HG03432 (cell line): ENCODE measurements around the gene GAK.

Experiments
- ATAC-seq: cut with Tn5 transposase; IDR thresholded peaks from one replicate; pipeline ENCODE4 v1.9.1; 2021; ENCODE audit warnings: mild to moderate bottlenecking, moderate library complexity; ENCODE audit not compliant: unreplicated experiment

The GAK gene

DNA sequence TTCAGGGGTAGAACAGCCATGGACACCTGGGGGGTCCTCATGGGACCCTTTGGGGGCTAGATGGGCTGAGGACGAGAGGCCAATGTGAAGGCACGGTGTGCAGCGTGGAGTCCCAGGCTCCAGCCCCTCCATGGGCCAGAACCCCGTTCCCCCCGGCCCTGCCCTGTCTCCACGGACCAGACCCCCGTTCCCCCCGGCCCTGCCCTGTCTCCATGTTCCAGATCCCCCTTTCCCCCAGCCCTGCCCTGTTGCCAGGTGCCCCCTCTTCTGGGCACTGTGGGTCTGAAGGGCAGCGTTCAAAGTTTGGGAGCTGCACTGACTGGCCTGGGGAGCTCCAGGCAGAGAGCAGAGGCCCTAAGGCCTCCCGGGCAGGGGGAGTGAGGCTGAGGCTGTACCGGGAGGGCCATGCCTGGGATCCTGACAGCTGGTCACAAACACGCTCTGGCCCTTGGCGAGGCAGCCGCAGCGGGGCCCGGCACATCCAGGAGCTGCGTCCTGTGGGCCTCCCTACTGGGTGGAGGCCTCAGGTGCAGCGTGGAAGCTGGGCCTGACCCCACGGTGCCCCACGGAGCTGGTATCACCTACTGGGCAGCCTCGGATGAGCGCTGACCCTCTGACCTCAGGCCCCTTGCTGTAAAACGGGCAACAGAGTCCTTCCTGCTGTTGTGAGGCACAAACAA, 32.4 kb upstream of the GAK start:
- ATAC-seq: no peak

DNA sequence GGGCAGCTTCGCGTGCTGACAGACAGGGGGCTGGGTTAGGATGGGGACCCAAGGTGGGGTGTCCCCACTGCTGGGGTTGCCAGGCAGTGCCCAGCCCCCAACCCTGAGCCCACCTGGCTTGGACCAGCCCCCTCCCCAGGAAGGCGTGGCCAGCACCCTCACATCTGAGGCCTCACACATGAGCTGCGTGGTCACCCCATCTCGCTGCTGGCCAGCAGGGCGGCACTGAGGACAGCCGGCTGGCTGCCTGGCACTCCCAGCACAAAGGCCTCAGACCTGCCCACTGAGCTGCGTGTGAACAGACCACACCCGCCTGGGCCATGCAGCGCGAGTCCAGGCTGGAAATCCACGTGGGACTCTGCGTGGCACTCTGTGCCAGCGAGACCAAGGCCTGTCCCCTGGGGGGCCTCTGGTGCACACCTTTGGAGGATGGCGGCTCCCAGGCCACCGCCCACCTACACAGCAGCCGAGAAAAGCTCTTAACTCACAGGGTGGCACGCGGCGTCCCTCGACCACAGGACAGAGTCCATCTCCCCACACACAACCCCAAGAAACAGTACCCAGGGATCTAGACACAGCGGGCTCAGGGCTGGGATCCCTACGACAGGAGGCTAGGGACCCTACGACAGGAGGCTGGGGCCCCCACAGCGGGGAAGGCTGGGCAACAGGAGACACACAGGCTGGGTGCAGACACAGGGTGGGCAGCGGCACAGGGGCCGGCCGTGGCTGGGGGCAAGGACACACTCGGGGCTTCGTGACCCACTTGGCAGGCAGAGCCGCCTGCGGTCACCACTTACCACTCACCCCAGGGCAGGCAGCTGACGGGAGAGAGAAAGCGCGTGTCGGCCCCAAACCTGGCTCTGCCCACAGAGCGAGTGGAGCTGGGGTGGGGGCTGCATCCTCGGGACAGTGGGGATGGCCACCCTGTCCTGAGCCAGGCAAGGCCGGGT, 31.4 kb upstream of the GAK start:
- no peak for ATAC-seq

DNA sequence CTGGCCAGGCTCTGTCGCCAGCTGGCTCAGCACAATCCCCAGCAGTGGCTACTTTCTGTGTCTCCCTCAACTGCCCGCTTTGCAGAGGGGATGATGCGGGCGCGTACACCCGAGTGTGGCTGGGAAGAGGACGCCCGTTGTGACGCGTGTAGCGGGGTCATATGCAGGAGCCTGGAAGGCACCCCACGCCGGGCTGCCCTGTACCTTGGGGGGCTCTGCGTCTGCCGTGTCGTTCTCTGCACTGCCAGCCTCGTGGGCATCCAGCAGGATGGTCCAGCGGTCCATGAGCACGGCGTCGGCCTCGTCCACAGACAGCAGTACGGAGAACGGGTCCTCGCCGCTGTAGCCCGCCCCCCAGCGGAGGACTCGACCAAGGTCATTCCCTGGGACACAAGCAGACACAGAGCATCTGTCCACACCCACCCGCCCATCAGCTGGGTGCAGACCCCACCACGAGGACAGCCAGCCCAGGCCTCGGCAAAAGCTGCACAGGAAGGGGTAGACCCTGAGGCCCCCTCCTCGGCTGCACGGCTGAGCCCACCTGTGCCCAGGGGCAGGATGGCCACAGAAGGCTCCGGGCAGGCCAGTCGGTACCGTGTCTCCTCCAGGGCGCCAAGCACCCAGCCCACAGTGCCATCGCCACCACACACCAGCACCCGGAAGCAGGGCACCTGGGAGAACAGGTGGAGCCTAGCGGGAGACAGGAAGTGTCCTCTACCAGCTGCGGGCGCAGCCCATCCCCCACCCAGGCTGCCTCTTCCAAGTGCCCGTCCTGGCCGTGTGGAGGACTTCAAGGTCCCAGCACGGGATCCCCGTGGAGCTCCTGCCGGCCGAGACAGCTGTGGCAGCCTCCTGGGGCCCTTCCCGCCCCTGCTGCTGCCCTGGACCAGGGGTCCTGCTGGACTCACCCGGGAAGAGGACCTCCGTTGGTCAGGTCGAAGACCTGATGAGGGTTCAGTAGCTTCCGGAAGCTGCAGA, 30.4 kb upstream of the GAK start:
- no peak for ATAC-seq

DNA sequence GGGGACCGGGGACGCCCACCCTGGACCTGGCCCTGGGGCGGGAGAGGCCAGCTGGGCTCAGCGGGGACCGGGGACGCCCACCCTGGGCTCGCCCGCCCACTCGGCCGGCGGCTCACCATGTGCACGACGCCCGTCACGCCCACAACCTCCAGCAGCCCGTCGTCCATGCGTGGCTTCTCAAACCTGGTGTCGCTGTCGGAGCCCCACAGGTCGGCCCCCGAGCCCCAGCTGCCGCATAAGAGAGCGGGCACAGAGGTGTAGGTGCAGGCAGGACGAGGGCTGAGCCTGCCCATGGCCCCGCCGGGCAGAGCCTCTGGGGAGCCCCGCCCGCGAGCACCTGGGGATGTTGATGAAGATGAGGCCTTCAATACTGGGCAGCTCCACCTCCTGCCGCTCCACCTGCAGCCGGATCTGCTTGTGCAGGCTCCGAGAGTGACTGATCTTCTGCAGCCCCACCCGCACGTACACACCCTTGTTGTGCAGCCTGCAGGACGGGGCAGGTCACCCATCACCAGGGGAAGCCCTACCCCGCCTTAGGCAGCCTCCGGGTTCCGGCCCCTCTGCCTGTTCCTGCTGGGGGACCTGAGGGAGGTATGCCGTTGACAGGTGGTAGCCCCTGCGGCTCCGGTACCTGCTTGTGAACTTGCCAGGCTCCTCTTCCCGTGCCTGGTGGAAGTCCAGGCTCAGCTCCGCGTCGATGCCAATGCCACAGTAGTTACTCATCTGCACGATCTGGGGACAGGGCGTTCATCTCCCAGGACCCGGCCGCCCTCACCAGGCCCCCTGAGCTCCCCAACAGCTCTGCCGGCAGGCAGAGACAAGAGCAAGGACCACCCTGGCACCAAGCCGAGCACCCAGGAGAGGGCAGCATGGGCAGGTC, 29.5 kb upstream of the GAK start:
- no peak for ATAC-seq

DNA sequence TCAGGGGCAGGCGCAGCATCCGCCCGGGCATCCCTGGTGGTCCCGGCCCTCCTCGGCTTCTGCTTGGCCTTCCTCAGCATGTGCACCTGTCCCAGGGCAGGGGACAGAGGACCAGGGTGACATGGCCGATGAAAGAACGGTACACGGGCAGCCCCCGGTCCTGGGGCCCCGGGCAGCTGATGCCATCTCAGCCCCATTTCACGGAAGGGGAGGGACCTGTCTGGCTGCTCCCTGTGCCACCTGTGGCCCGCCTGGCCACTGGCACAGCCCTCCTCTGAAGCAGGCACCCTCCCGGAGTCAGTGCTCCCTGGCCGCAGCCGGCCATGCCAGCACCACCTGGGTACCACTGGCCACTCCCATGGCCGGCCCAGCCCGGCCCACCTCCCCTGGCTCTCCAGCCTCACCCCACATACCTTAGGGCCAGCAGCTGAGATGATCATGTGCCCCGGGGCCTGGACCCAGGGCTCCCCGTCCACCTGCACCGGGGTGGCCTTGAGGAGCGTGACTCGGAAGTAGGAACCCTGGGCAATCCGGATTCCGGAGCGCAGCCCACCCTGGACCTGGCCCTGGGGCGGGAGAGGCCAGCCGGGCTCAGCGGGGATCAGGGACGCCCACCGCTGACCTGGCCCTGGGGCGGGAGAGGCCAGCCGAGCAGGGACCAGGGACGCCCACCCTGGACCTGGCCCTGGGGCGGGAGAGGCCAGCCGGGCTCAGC, 28.7 kb upstream of the GAK start:
- ATAC-seq: no peak

DNA sequence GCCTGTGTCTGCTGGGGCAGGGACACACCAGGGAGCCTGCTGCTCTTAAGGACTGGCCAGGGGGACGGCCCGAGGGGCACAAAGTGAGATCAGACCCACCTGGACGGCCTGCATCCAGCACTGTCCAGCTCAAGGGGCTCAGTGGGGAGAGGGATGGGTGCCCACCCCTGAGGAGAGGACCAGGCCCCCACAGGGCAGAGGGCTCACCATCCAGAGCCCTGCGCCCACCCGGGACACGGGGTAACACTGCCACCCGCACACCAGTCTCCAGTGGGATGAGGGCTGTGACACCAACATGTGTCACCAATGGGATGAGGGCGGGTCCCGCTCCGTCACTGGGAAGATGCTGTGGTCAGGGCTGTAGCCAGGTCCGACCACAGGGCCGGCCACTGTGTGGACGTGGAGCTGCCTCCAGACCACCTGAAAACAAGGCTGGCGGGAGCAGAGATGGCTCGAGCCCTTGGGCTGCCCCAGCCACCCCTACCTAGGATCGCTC, 28.1 kb upstream of the GAK start:
- no peak for ATAC-seq

DNA sequence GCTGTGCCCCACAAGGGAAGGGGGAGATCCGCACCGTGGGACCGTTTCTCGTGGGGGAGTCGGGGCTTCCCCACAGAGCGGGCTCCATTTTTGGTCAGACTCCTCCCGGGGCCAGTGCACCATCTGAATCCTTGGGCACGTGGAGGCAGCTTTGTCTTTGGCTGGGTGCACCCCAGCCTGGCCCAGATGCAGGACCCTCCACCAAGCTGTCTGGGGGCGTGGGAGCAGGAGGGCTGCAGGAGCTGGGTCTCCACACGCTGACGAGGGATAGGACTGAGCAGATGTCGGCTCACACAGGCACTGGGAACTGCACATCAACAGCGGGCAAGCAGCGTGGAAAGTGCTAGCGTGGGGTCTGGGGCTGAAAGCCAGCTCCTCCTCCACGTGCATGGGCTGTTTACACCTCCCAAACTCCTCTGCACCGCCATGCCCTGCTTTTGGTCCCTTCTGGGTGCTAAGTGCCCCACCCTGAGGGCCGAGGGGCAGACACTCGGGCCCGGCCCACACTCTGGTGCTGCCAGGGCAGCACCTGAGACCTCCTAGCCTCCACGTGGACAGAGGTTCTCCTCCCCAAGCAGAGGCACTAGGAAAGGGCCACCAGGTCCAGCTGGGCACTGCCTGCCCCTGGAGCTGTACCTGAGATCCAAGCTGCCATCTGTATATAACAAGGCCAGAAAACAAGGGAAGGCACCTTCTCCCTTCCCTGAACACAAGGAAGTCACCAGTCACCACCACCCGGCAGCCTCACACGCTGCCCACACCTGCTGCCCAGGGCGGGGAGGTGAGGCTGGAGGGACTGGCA, 27.4 kb upstream of the GAK start:
- ATAC-seq: no peak

DNA sequence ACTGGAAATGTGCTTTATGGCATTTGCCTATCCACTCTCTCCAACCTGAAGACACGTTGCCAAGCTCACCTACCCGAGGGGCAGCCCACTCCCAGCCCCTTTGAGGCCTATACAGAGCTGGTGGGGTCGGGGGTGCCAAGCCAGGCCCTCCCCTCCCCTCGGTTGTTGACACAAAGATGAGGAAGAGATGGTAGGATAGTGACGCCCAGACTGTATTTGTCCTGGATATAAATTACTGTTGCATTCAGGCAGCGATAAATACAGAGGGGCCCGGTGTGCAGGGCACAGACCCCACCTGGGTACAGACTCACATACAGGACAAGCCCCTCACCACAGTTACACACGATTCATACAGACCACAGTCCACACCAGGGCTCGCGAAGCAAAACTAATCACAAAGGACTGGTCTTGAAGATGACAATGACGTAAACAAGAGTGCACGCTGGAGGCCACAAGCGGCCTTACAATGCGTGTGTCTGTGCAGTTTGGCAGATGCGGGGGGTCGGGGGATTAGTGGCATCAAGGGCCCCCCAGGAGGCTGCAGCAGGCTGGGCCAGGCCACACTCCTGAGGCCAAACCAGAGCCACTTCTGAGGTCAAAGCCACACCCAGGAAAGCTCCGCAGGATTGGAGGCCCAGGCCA, 26.7 kb upstream of the GAK start:
- no peak for ATAC-seq

DNA sequence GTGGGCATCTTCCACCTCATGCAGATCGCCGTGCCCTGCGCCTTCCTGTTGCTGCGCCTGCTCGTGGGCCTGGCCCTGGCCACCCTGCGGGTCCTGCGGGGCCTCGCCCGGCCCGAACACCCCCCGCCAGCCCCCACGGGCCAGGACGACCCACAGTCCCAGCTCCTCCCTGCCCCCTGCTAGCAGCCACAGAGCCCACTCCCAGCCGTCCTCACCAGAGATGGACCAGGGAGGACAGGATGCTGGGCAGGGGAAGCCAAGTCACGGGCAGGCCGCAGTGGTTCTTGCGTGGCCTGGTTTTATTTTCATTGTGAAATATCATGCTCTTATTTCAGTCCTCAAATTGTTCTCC, 26.2 kb upstream of the GAK start:
- ATAC-seq: no peak

DNA sequence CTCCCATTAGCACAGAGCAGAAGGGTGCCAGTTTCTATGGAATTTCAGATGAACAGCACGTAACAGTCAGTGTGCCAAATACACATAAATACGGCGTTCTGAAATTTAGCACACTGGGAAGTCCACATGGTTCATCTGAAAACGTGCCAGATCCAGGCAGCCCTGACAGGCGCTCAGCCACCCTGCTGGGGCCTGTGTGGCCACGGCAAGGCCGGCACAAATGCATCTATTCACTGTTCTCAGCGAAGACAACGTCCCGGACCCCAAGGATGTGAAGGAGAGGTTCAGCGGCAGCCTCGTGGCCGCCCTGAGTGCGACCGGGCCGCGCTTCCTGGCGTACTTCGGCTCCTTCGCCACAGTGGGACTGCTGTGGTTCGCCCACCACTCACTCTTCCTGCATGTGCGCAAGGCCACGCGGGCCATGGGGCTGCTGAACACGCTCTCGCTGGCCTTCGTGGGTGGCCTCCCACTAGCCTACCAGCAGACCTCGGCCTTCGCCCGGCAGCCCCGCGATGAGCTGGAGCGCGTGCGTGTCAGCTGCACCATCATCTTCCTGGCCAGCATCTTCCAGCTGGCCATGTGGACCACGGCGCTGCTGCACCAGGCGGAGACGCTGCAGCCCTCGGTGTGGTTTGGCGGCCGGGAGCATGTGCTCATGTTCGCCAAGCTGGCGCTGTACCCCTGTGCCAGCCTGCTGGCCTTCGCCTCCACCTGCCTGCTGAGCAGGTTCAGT, 25.6 kb upstream of the GAK start:
- ATAC-seq: no peak

DNA sequence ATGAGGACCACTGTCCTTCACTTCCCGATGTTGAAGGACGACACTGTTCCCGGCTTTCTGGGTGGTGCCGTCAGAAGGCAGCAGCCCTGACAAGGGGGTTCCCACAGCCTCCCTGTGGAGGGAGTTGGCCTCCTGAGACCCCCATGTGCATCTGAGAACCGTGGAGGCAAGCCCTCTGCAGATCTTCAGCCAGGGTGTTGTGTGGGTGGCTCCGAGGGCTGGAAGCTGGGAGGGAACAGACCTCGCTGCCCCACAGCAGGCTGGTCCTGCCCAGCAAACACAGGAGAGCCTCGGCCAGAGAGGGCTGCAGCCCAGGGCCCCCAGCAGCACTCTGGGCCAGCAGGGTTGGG, 25.1 kb upstream of the GAK start:
- ATAC-seq: no peak

DNA sequence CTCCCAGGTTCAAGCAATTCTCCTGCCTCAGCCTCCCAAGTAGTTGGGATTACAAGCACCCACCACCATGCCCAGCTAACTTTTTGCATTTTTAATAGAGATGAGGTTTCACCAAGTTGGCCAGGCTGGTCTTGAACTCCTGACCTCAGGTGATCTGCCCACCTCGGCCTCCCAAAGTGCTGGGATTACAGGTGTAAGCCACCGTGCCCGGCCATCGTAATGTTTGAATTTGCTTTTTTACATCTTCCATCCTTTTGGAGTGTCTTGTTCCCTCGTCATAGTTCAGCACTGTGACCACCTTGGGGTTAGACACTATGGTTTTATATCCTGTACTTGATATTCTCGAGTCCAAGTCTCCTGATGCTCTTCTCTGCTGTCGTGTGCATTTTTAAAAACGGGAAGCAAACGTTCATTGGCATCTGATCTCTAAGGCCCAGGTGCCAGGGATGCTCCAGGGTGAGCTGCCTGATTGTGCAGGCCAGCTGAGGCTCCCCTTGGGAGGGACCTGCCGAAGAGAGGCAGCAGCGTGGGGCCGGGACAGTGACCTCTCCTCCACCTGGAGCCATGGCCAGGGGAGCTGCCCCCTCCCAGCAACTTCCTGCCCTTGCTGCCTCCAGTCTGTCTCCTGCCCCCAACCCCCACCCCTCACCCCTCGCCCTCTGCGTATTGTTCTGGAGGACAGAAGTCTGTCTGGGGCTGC, 24.6 kb upstream of the GAK start:
- no peak for ATAC-seq

DNA sequence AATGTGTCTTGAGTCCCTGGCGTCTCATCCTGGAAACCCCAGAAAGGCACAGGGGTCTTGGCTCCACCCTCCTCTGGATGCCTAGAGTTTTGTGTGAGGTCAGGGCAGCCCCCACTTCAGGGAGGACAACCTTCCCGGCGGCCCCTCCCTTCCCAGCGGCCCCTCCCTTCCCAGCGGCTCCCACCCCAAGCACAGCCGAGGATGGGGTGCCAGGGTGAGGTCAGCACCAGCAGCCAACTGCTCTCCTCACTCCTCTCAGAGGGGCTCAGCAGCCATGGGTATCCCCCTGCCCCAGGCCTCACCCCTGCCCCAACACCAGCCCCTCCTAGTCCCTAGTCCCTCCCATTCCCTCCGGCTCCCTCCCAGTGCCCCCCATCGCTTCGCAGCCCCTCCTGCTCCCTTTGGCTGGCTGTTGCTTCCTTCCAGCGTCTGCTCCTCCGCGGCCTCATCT, 23.8 kb upstream of the GAK start:
- no peak for ATAC-seq

DNA sequence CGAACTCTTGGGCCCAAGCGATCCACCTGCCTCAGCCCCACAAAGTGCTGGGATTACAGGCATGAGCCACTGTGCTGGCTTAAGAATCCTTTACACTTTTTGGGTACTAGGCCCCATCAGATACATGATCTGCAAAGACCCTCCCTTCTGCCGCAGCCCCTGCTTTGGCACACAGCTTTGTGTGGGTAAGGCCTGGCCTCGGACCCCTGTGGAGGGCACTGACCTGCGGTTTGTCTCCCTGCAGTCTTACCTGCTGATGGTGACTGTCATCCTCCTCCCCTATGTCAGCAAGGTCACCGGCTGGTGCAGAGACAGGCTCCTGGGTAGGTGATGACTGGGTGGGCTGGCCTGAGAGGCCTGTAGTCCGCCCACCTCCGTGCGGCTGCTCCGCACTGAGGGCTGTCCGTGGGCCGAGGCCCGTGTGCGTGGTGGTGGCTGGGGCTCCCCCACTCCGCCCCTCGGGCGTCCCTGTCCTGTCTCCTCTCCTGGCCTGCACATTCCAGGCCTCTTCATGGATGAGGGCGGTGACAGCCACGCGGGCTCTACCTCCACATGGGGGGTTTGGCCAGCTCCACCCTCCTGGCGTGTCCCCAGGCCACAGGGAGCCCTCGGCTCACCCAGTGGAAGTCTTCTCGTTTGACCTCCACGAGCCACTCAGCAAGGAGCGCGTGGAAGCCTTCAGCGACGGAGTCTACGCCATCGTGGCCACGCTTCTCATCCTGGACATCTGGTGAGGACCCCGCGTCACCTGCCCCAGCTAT, 23.2 kb upstream of the GAK start:
- ATAC-seq: no peak

DNA sequence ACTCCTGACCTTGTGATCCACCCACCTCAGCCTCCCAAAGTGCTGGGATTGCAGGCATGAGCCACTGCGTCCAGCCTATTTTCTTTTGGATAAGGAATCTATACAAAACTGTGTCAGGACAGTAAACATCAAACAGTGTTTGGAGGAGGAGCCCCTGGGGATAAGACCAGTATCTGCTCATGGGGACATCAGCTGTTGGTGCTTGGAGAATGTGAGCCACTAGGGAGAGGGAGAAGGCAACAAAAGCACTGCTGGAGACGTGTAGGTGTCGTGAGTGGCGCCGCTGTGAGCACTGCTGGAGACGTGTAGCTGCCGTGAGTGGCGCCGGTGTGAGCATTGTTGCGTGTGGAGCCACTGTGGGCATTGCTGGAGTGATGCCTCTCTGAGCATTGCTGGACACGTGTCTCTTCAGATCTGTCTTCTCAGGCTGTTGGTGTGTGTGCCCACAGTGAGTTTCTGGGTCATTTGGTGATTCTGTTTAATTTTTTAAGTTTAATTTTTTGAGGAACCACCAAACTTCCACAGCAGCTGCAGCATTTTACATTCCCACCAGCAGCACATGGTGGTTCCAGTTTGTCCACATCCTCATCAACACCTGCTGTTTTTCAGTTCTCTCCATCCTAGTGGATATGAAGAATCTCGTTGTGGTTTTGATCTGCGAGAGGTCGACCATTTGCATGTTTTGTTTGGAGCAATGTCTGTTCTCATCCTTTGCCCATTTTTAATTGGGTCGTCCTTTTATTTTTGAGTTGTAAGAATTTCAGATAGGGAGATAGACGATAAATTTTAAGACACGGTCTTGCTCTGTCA, 22.3 kb upstream of the GAK start:
- no peak for ATAC-seq
